Right cardiac atrium (tissue), 5 donors: Measurements from ENCODE around the gene PLA2G2E. TPM values are rescaled to one million over a fixed set of nuclear protein-coding genes. Genes with fewer than 3 reads are reported as not detected.
"Not testable (repeated sequence)": the region's sequence is repeated elsewhere in the genome, so short reads cannot be mapped to it uniquely, and the experiment has no call there.

ENCODE experiments used
- ATAC-seq, 2 donors: fragments of 200-7000 bp; cut with Tn5 transposase; one replicate each; pipeline versions ENCODE4 v1.8.0 to v1.9.1; 2020; ENCODE audit warnings: moderate library complexity in 2 of 2, mild to moderate bottlenecking in 1 of 2
- DNase-seq, 3 donors: peaks; one replicate each; pipeline ENCODE4 v3.0.0-alpha.2; 2020
- H3K27ac ChIP-seq: one replicate; pipeline ENCODE4 v1.5.1; 2013; ENCODE audit warnings: mild to moderate bottlenecking, low read length, control low read depth, moderate library complexity
- H3K27me3 ChIP-seq: one replicate; pipeline ENCODE4 v1.6.1; 2013; ENCODE audit not compliant: control insufficient read depth, insufficient read depth
- H3K4me1 ChIP-seq: one replicate; pipeline ENCODE4 v1.6.1; 2013; ENCODE audit warnings: low read length; ENCODE audit not compliant: control insufficient read depth, insufficient read depth
- H3K4me3 ChIP-seq: one replicate; pipeline ENCODE4 v1.5.1; 2013; ENCODE audit warnings: low read length, control low read depth
- H3K9me3 ChIP-seq: one replicate; pipeline ENCODE4 v1.6.1; 2013; ENCODE audit warnings: low read length; ENCODE audit not compliant: control insufficient read depth
- WGBS: extraction: QIAGEN DNeasy Blood & Tissue Kit; methylation state at CpG from one replicate; pipeline ENCODE4 v1.1.7; 2013; 5-methylcytosine and 5-hydroxymethylcytosine counted together
- intact Hi-C, 4 donors: fragments of 100-400 bp; cut with DNase I; formaldehyde crosslinking; loops; one replicate each; pipeline versions ENCODE4 v1.11.0 to v1.14.0; 2022 to 2023
- polyA plus RNA-seq: library from polyadenylated mRNA; stranded (reverse); fragments of 200-250 nt; gene quantifications from one replicate; pipeline ENCODE4 v1.2.3, GENCODE V29; 2013
- total RNA-seq, 4 donors: library from RNA; stranded (reverse); fragmentation: NEBNext Ultra II Directional; extraction: Animal tissue kit (Norgen Biotek cat#: 25700); gene quantifications; one replicate each; pipeline ENCODE4 v1.2.1, GENCODE V29; 2021
- donor health status: healthy with polysubstance abuse.
- donor health status: DM: no; HTN: yes; CAD: no.
- donor health status: DM: no; HTN: no; CAD: no.
- donor health status: DM: no; HTN: yes; CAD: no; lungs with severe emphysema.
- donor health status: DM: yes; HTN: yes; CAD: no.

PLA2G2E gene
- total and polyA plus RNA-seq, 5 donors: not detected

- Histone ChIP-seq H3K4me1 (no peaks in the 10 kb centered on the region), H3K27me3 (no peaks in the 10 kb centered on the region), H3K27ac (no peak overlapping the region), H3K9me3 (no peaks in the 10 kb centered on the region), H3K4me3 (no peak overlapping the region)
- DNase-seq (no peak), ATAC-seq (no peak)
- 0% methylated on average over 1 of the region's 1 CpG for WGBS
- intact Hi-C loops: no loop called here
Observed at GRCh38 chr1:19932866-19933265, 9.4 kb upstream of the PLA2G2E start.

GRCh38 chr1:19927130-19927421 is 3.7 kb upstream of the PLA2G2E start:
- not testable (repeated sequence) for DNase-seq
- 45% methylated on average over 3 of the region's 3 CpGs for WGBS
- intact Hi-C loops: loop anchor here in 1 of 4 donors (10.0 kb wide), 1 partner anchor 708 kb away; the partner anchor contains the start of gene PINK1

GRCh38 chr1:19926296-19927129 is 3.1 kb upstream of the PLA2G2E start:
- intact Hi-C loops: loop anchor here in 1 of 4 donors (10.0 kb wide), 1 partner anchor 708 kb away; the partner anchor contains the start of gene PINK1
- no peak overlapping the region for H3K4me3 ChIP-seq
- no peaks in the 10 kb centered on the region for H3K9me3 ChIP-seq
- no peak overlapping the region for H3K27ac ChIP-seq
- H3K27me3 ChIP-seq: no peaks in the 10 kb centered on the region
- no peak for DNase-seq
- WGBS: 67% methylated on average over 8 of the region's 8 CpGs
- ATAC-seq: no peak
- no peaks in the 10 kb centered on the region for H3K4me1 ChIP-seq

More at GRCh38 chr1:19927130-19927421, 3.7 kb upstream of the PLA2G2E start:
- H3K9me3 ChIP-seq, H3K27ac ChIP-seq, ATAC-seq, H3K4me3 ChIP-seq, H3K27me3 ChIP-seq, H3K4me1 ChIP-seq: not testable (repeated sequence)

GRCh38 chr1:19925342-19926070 is 2.1 kb upstream of the PLA2G2E start:
- WGBS: 80% methylated on average over 7 of the region's 7 CpGs
- no peak overlapping the region for H3K27ac ChIP-seq
- no peaks in the 10 kb centered on the region for H3K9me3 ChIP-seq
- intact Hi-C loops: loop anchor here in 1 of 4 donors (10.0 kb wide), 1 partner anchor 709 kb away; the partner anchor contains the start of gene PINK1
- H3K4me1 ChIP-seq: no peaks in the 10 kb centered on the region
- no peaks in the 10 kb centered on the region for H3K27me3 ChIP-seq
- DNase-seq (no peak), ATAC-seq (no peak)
- no peak overlapping the region for H3K4me3 ChIP-seq

- ATAC-seq (no peak), DNase-seq (no peak)
- H3K27ac ChIP-seq: no peak overlapping the region
- WGBS: 74% methylated on average over 13 of the region's 13 CpGs
- H3K27me3 ChIP-seq: no peaks in the 10 kb centered on the region
- intact Hi-C loops: loop anchor here in 3 of 4 donors (5.0 to 10.0 kb wide), 3 partner anchors 228 to 711 kb away; partner anchors contain the start of gene PINK1 (in 1 of the 3)
- H3K4me3 ChIP-seq: no peak overlapping the region
- no peaks in the 10 kb centered on the region for H3K4me1 ChIP-seq
- H3K9me3 ChIP-seq: no peaks in the 10 kb centered on the region
Observed at GRCh38 chr1:19923953-19924346, 533 bp upstream of the PLA2G2E start.

- Histone ChIP-seq H3K4me3 (no peak overlapping the region), H3K27ac (no peak overlapping the region), H3K27me3 (no peaks in the 10 kb centered on the region), H3K4me1 (no peaks in the 10 kb centered on the region), H3K9me3 (no peaks in the 10 kb centered on the region)
- intact Hi-C loops: loop anchor here in 3 of 4 donors (5.0 to 10.0 kb wide), 3 partner anchors 230 to 713 kb away; partner anchors contain the start of gene PINK1 (in 1 of the 3)
- ATAC-seq: no peak
- WGBS: 66% methylated on average over 17 of the region's 17 CpGs
- DNase-seq: no peak
Observed at GRCh38 chr1:19922015-19922688, 1.3 kb downstream of the PLA2G2E start.

GRCh38 chr1:19921310-19921709 is 2.1 kb downstream of the PLA2G2E start:
- intact Hi-C loops: loop anchor here in 3 of 4 donors (5.0 to 10.0 kb wide), 3 partner anchors 231 to 713 kb away; partner anchors contain the start of gene PINK1 (in 1 of the 3)
- DNase-seq: no peak
- Histone ChIP-seq H3K4me1 (no peaks in the 10 kb centered on the region), H3K4me3 (no peak overlapping the region), H3K27me3 (no peaks in the 10 kb centered on the region), H3K9me3 (no peaks in the 10 kb centered on the region), H3K27ac (no peak overlapping the region)
- ATAC-seq: no peak
- 78% methylated on average over 13 of the region's 13 CpGs for WGBS

GRCh38 chr1:19920132-19920710 is 3.2 kb downstream of the PLA2G2E start:
- ATAC-seq: no peak
- WGBS: 88% methylated on average over 19 of the region's 19 CpGs
- Histone ChIP-seq H3K27me3 (no peaks in the 10 kb centered on the region), H3K27ac (no peak overlapping the region), H3K4me3 (no peak overlapping the region), H3K9me3 (no peaks in the 10 kb centered on the region), H3K4me1 (no peaks in the 10 kb centered on the region)
- no peak for DNase-seq
- intact Hi-C loops: loop anchor here in 3 of 4 donors (5.0 to 10.0 kb wide), 3 partner anchors 232 to 715 kb away; partner anchors contain the start of gene PINK1 (in 1 of the 3)

GRCh38 chr1:19918057-19918456 is 5.4 kb downstream of the PLA2G2E start:
- 16% methylated on average over 6 of the region's 6 CpGs for WGBS
- no peaks in the 10 kb centered on the region for H3K4me1 ChIP-seq
- DNase-seq: peak; percentile 81 to 93 (median 85)
- intact Hi-C loops: loop anchor here in 3 of 4 donors (5.0 to 10.0 kb wide), 3 partner anchors 234 to 577 kb away; no protein-coding TSS in a partner anchor
- H3K27ac ChIP-seq: no peak overlapping the region
- H3K27me3 ChIP-seq: no peaks in the 10 kb centered on the region
- no peaks in the 10 kb centered on the region for H3K9me3 ChIP-seq
- no peak overlapping the region for H3K4me3 ChIP-seq
- ATAC-seq: peak; percentile 76

GRCh38 chr1:19910650-19911049 is 12.8 kb downstream of the PLA2G2E start:
- no peaks in the 10 kb centered on the region for H3K4me1 ChIP-seq
- ATAC-seq (no peak), DNase-seq (no peak)
- H3K27me3 ChIP-seq: no peaks in the 10 kb centered on the region
- no peaks in the 10 kb centered on the region for H3K9me3 ChIP-seq
- intact Hi-C loops: loop anchor here in 1 of 4 donors (10.0 kb wide), 1 partner anchor 584 kb away; no protein-coding TSS in a partner anchor
- 86% methylated on average over 3 of the region's 3 CpGs for WGBS
- no peak overlapping the region for H3K27ac ChIP-seq
- no peak overlapping the region for H3K4me3 ChIP-seq
